Esophagus muscularis mucosa (tissue), 4 donors: ENCODE data around the gene GLRX2. TPM values are rescaled to one million over a fixed set of nuclear protein-coding genes. Genes with fewer than 3 reads are reported as not detected.
"Not testable (repeated sequence)": the region's sequence is repeated elsewhere in the genome, so short reads cannot be mapped to it uniquely, and the experiment has no call there.

Source experiments
- DNase-seq: peaks from one replicate; pipeline ENCODE4 v3.0.0-alpha.2; 2017; ENCODE audit errors: extremely low spot score
- H3K27ac ChIP-seq, 4 donors: fragments of 200-600 bp; sonication (generic); replicated peaks in 1 of 4; 1 replicate in 3 of 4; 2 replicates in 1 of 4; pipeline ENCODE4 v1.5.1; 2016 to 2019; ENCODE audit warnings: mild to moderate bottlenecking in 1 of 4
- H3K27me3 ChIP-seq, 4 donors: fragments of 200-600 bp; sonication (generic); one replicate each; pipeline versions ENCODE4 v1.5.1 to v1.6.0; 2016 to 2019
- H3K36me3 ChIP-seq, 4 donors: fragments of 200-600 bp; sonication (generic); one replicate each; pipeline ENCODE4 v1.5.1; 2016 to 2019
- H3K4me1 ChIP-seq, 4 donors: fragments of 200-600 bp; sonication (generic); one replicate each; pipeline ENCODE4 v1.5.1; 2016 to 2019
- H3K4me3 ChIP-seq, 4 donors: fragments of 200-600 bp; sonication (generic); 1 replicate in 2 of 4; 2 replicates in 2 of 4; pipeline ENCODE4 v1.5.1; 2016 to 2019; ENCODE audit warnings: mild to moderate bottlenecking in 4 of 4, moderate library complexity in 1 of 4
- H3K9me3 ChIP-seq, 4 donors: fragments of 200-600 bp; sonication (generic); 1 replicate in 3 of 4; 2 replicates in 1 of 4; pipeline ENCODE4 v1.5.1; 2016 to 2019
- CTCF ChIP-seq, 3 experiments: fragments of 200-600 bp in 2 of 3; fragments of 450-650 bp in 1 of 3; sonication (generic) in 2 of 3; IDR thresholded peaks; one replicate each; pipeline ENCODE4 v1.5.1; 2017 to 2019; ENCODE audit warnings: antibody characterized with exemption in 3 of 3, mild to moderate bottlenecking in 2 of 3, moderate library complexity in 1 of 3
- EP300 ChIP-seq: sonication (generic); formaldehyde crosslinking; IDR thresholded peaks from one replicate; pipeline ENCODE4 v1.6.1; 2017; ENCODE audit warnings: antibody characterized with exemption
- POLR2A ChIP-seq: fragments of 450-650 bp; IDR thresholded peaks from one replicate; pipeline ENCODE4 v1.6.1; 2017; ENCODE audit warnings: antibody characterized with exemption, moderate library complexity, mild to moderate bottlenecking, low read depth
- POLR2AphosphoS5 ChIP-seq, 2 donors: sonication (generic); formaldehyde crosslinking; IDR thresholded peaks; one replicate each; pipeline ENCODE4 v1.6.1; 2017; ENCODE audit warnings: antibody characterized with exemption in 2 of 2
- WGBS: methylation state at CpG from one replicate; pipeline ENCODE4 v1.1.5; 2018; 5-methylcytosine and 5-hydroxymethylcytosine counted together
- intact Hi-C: fragments of 100-400 bp; cut with DNase I; formaldehyde crosslinking; loops from one replicate; pipeline ENCODE4 v1.15.1; 2023
- small RNA-seq, 3 donors: library from RNA; depleted of rRNA; stranded (forward); fragments of <200 nt; gene quantifications; one replicate each; pipeline ENCODE3, GENCODE V24; 2016
- total RNA-seq, 4 donors: library from RNA; depleted of rRNA; stranded (reverse); fragments of >200 nt; gene quantifications; one replicate each; pipeline versions ENCODE4 v1.1.0 to v1.2.1, GENCODE V29; 2016

Gene GLRX2
- total RNA-seq, 4 donors from 2014 or later = 8.1 to 12.1 (median 10.0) TPM

- peaks cover 26 to 58% (median 48%) of the 10 kb centered on the region in 4 donors for H3K4me1 ChIP-seq
- WGBS = 0% methylated on average over 43 of the region's 74 CpGs
- DNase-seq = peak; percentile 98
These were observed 45.7 kb downstream of the GLRX2 start, which contains the start of the genes RO60 and UCHL5 for GRCh38 chr1:193059282-193060114. Gene RO60, plus strand, starts transcription at chr1:193059612. Its CDS starts 9,443 bp downstream, at chr1:193069055. Gene UCHL5, minus strand, starts transcription at chr1:193059360. Its CDS starts 100 bp downstream, at chr1:193059260.

GRCh38 chr1:193058529-193059281 lies 46.5 kb downstream of the GLRX2 start:
- peak overlapping the region; percentile 97 to 98 (median 98) for H3K27ac ChIP-seq
- peak overlapping the region; percentile 73 to 87 (median 84) for H3K4me3 ChIP-seq
- no peaks in the 10 kb centered on the region for H3K27me3 ChIP-seq
- no peak for DNase-seq
- under 1% methylated on average over 29 of the region's 37 CpGs for WGBS
- TF ChIP-seq POLR2A (no peak), POLR2AphosphoS5 (IDR thresholded peaks at IDR 0.05) (peak in 1 of 2 donors; percentile 9)
- no peaks in the 10 kb centered on the region for H3K9me3 ChIP-seq
- H3K4me1 ChIP-seq = peaks cover 26 to 50% (median 44%) of the 10 kb centered on the region in 4 donors
- intact Hi-C loops = loop anchor here (2.0 kb wide), 1 partner anchor 62 kb away; no protein-coding TSS in a partner anchor
- H3K36me3 ChIP-seq = no peaks in the 10 kb centered on the region

More at GRCh38 chr1:193059282-193060114, 45.7 kb downstream of the GLRX2 start, which contains the start of the genes RO60 and UCHL5:
- H3K36me3 ChIP-seq = no peaks in the 10 kb centered on the region
- TF ChIP-seq POLR2AphosphoS5 (IDR thresholded peaks at IDR 0.05) (peak; percentile 95 to 99), POLR2A (peak; percentile 55), CTCF (IDR thresholded peaks at IDR 0.05) (peak in 1 of 3 experiments; percentile 35), EP300 (no peak)
- H3K9me3 ChIP-seq = no peaks in the 10 kb centered on the region
- peak within 1 kb of the TSS; percentile 97 to 98 (median 98) for H3K27ac ChIP-seq
- H3K4me3 ChIP-seq = peak within 1 kb of the TSS; percentile 73 to 87 (median 84)
- intact Hi-C loops = loop anchor here (2.0 to 5.0 kb wide), 2 partner anchors 43 to 61 kb away; no protein-coding TSS in a partner anchor
- no peaks in the 10 kb centered on the region for H3K27me3 ChIP-seq

GRCh38 chr1:193054169-193054675 lies 51.0 kb downstream of the GLRX2 start:
- Histone ChIP-seq H3K4me3 (no peak overlapping the region), H3K27me3 (no peaks in the 10 kb centered on the region), H3K27ac (no peak overlapping the region), H3K36me3 (peaks cover 0 to 20% (median 15%) of the 10 kb centered on the region in 4 donors), H3K4me1 (peaks cover 11 to 19% (median 18%) of the 10 kb centered on the region in 4 donors), H3K9me3 (no peaks in the 10 kb centered on the region)
- intact Hi-C loops = no loop called here
- no peak for DNase-seq
- no peak for TF ChIP-seq EP300
- no peak for TF ChIP-seq POLR2A
- TF ChIP-seq CTCF (IDR thresholded peaks at IDR 0.05) = no peak
- no peak for TF ChIP-seq POLR2AphosphoS5 (IDR thresholded peaks at IDR 0.05)
- WGBS = 85% methylated on average over 4 of the region's 4 CpGs

GRCh38 chr1:193048913-193049312 lies 56.3 kb downstream of the GLRX2 start:
- H3K36me3 ChIP-seq = peaks cover 0 to 44% (median 31%) of the 10 kb centered on the region in 4 donors
- H3K27me3 ChIP-seq, H3K27ac ChIP-seq, H3K4me3 ChIP-seq, H3K4me1 ChIP-seq, DNase-seq, H3K9me3 ChIP-seq, intact Hi-C loops: not testable (repeated sequence)
- 94% methylated on average over 5 of the region's 5 CpGs for WGBS

Small RNA genes within 50 kb of the gene (small RNA-seq; reads per million reads assigned to genes)
- gene MIR1278 = 0 reads per million in 3 donors
- 0 reads per million in 3 donors for gene SCARNA18B

Other genes with a start within 250 kb of the GLRX2 start
- 10 to 100 TPM; 24.0 to 33.8 (median 28.8) TPM for gene UCHL5, start 46.1 kb downstream of the GLRX2 start, total RNA-seq
- gene RO60, start 45.8 kb downstream of the GLRX2 start, total RNA-seq = 100 to 1,000 TPM; 112 to 277 (median 168) TPM
- 10 to 100 TPM; 45.4 to 66.9 (median 46.0) TPM for gene CDC73, start 16.6 kb upstream of the GLRX2 start, total RNA-seq
- gene B3GALT2, start 81.2 kb upstream of the GLRX2 start, total RNA-seq = 1 to 10 TPM in 3 of 4 donors, under 1 TPM in 1; 0.50 to 4.6 (median 1.8) TPM